ENCODE data around the gene TUBG1. TPM values are rescaled to one million over a fixed set of nuclear protein-coding genes. Genes with fewer than 3 reads are reported as not detected.

The TUBG1 gene
- total and polyA plus RNA-seq, 9 of the 15 experiments (the other 6 are each of a cell fraction or from before 2014, with no cell fraction given), result 33.1 to 147 (median 66.0) TPM

DNA sequence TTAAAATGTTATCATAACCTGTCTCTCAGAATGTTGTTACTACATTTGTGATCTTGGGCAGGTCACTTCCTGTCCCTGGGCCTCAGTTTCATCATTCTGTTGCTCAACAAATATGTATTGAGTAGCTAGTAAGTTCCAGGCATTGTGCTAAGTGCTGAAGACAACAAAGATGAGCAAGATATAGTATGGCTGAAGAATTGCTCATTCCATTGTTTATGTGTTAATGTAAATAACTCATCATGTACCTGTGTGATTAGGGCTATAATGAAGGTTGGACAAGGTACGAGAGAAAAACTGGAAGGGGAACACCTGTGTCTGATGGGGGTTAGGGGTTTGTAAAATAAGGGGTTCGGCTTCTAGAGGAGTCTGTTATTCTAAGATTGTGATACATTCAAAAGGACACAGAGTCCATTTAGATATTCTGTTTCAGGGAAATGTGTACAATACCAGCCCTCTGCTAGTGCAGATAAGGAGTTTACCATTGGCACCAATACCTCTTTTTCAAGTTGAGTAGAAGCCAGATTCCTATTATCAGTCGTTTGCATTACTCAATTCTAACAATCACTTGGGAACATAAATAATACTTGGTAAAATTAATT lies 20.0 kb downstream of the TUBG1 start (continued):
- TF ChIP-seq ETS2 (tag; IDR thresholded peaks at IDR 0.05; ENCODE audit: borderline replicate concordance, poor library complexity, severe bottlenecking), result no peak
- TF ChIP-seq XRCC4 (IDR thresholded peaks at IDR 0.05; ENCODE audit: extremely low read depth, insufficient read depth, insufficient read length), result no peak
- peak; percentile 60 to 62; a peak in 3 of 4 replicates for TF ChIP-seq FOXK2 (conservative IDR thresholded peaks at IDR 0.05 in 1 of 2, IDR thresholded peaks at IDR 0.05 in 1 of 2; ENCODE audit: low read depth in 2 of 2)
- no peak for TF ChIP-seq RBBP5 (IDR thresholded peaks at IDR 0.05; ENCODE audit: borderline replicate concordance, insufficient read depth, low read length, poor library complexity, severe bottlenecking)
- no peak for TF ChIP-seq KAT2B (IDR thresholded peaks at IDR 0.05; ENCODE audit: low read depth, low read length)
- TF ChIP-seq HMG20B (CRISPR knock-in tag; IDR thresholded peaks at IDR 0.05), result no peak
- no peak for TF ChIP-seq FOXP1 (CRISPR knock-in tag; IDR thresholded peaks at IDR 0.05)
- TF ChIP-seq COPS2 (conservative IDR thresholded peaks at IDR 0.05), result no peak
- no peak for TF ChIP-seq ATF7 (IDR thresholded peaks at IDR 0.05)
- TF ChIP-seq CBX1 (IDR thresholded peaks at IDR 0.05; ENCODE audit: low read depth), result no peak
- TF ChIP-seq ZNF586 (CRISPR knock-in tag; conservative IDR thresholded peaks at IDR 0.05), result no peak
- TF ChIP-seq ETV1 (tag; conservative IDR thresholded peaks at IDR 0.05; ENCODE audit: low read depth), result no peak
- TF ChIP-seq JUNB (CRISPR knock-in tag; conservative IDR thresholded peaks at IDR 0.05), result no peak
- TF ChIP-seq MAFG (tag; conservative IDR thresholded peaks at IDR 0.05), result no peak
- no peak for TF ChIP-seq FOXK1 (CRISPR knock-in tag; IDR thresholded peaks at IDR 0.05; ENCODE audit: borderline replicate concordance)
- TF ChIP-seq HBP1 (CRISPR knock-in tag; IDR thresholded peaks at IDR 0.05), result no peak
- TF ChIP-seq ZKSCAN1 (IDR thresholded peaks at IDR 0.05; ENCODE audit: low read depth, low read length), result no peak
- TF ChIP-seq, protein P1, sequence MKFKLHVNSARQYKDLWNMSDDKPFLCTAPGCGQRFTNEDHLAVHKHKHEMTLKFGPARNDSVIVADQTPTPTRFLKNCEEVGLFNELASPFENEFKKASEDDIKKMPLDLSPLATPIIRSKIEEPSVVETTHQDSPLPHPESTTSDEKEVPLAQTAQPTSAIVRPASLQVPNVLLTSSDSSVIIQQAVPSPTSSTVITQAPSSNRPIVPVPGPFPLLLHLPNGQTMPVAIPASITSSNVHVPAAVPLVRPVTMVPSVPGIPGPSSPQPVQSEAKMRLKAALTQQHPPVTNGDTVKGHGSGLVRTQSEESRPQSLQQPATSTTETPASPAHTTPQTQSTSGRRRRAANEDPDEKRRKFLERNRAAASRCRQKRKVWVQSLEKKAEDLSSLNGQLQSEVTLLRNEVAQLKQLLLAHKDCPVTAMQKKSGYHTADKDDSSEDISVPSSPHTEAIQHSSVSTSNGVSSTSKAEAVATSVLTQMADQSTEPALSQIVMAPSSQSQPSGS (CRISPR knock-in tag; IDR thresholded peaks at IDR 0.05), result no peak
- TF ChIP-seq SRF (CRISPR knock-in tag; IDR thresholded peaks at IDR 0.05), result no peak
- no peak for TF ChIP-seq ZNF197 (CRISPR knock-in tag; IDR thresholded peaks at IDR 0.05; ENCODE audit: low read depth)
- TF ChIP-seq ZNF584 (CRISPR knock-in tag; IDR thresholded peaks at IDR 0.05; ENCODE audit: low read depth), result no peak
- TF ChIP-seq HMGXB4 (CRISPR knock-in tag; IDR thresholded peaks at IDR 0.05), result no peak
- TF ChIP-seq, protein P2, sequence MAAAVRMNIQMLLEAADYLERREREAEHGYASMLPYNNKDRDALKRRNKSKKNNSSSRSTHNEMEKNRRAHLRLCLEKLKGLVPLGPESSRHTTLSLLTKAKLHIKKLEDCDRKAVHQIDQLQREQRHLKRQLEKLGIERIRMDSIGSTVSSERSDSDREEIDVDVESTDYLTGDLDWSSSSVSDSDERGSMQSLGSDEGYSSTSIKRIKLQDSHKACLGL (CRISPR knock-in tag; IDR thresholded peaks at IDR 0.05; ENCODE audit: borderline replicate concordance, poor library complexity, severe bottlenecking), result no peak
- no peak for TF ChIP-seq TBL1XR1 (IDR thresholded peaks at IDR 0.05; ENCODE audit: low read length in 2 of 2)
